ENCODE measurements around the gene MYO19.
"Not testable (repeated sequence)": the region's sequence is repeated elsewhere in the genome, so short reads cannot be mapped to it uniquely, and the experiment has no call there.

The MYO19 gene

DNA sequence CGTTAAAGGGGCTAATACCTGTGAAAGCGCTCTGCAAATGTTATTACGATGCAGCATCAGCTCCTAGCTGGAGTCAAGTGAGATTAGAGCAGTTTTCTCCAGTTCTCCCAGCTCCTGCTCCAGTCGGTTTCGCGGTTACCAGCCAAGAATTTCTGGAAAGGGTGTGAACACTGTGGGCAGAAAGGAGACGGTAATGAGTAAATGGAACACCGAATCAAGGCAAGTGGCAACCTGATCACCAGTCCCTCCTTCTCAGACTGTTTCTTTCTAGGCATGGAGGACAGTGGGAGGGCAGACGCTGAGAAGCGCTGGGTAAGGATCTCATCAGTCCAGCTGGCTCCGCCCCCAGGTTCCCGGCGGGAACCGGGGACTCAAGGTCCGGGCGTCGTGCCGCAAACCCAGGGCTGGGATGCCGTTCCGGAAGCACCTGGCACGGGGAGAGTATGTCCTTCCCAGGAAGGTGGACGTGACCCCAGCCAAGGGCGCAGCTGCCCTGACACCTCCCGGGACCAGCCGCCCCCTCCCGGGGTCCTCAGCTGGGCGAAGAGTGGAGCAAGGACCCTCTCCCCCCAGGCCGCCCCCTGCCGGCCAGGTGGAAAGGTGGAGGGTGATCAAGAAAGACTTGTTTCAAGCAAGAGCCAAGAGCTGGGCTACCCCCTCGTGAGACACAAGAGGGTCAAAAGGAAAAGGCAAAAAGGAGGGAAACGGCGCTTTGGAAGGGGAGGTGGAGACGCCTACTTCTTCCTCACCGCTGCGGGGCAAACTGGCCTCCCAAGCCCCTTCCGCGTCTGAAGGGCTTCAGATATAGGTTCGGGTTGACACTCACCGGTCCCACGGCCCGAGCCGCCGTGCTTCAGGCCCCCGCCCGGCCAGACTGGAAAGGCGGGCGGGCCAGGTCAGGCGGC, 481 bp downstream of the MYO19 start:
- DNase-seq (ENCODE audit: low spot score): peak; percentile 51

DNA sequence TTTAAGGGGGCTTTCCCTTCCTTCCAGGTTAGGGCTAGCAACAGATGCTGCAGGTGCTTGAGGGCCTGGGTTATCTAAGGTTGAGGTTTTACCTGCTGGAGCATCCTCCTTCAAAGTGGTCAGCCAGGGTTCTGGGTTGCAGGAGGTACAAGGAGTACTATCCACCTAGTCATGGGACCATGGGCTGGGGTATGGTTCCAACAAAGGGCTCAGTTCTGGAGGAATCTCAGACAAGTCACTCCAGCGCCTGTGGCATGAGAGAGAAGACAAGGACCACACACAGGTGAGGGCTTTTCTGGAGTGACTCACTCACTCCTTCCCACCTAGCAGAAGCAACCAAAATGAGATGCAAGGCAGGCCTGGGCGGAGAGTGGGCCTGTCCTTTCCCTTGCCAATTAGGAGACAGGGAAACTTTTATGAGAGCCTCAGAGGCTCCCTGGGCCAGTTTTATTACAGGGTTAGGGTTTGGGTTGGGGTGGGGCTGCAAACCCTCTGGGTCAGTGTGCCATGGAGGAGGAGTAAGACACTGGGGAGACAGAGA, 2.2 kb downstream of the MYO19 start:
- no peak for DNase-seq (ENCODE audit: low spot score)

DNA sequence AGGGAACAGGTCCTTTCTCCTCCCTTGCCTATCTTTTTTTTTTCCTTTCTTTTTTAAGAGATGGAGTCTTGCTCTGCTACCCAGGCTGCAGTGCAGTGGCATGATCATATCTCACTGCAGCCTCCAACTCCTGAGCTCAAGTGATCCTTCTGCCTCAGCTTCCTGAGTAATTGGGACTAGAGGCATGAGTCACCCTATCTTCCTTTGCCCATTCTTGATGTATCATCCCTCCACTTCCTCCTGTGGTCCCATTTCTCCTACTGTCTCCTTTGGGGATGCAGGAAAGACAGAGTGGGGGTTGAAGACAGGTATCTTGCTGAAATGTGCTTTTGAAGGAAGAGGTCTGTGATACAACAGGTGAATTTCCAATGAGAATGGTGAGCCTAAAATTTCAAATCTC, 5.5 kb downstream of the MYO19 start:
- no peak for DNase-seq (ENCODE audit: low spot score)

DNA sequence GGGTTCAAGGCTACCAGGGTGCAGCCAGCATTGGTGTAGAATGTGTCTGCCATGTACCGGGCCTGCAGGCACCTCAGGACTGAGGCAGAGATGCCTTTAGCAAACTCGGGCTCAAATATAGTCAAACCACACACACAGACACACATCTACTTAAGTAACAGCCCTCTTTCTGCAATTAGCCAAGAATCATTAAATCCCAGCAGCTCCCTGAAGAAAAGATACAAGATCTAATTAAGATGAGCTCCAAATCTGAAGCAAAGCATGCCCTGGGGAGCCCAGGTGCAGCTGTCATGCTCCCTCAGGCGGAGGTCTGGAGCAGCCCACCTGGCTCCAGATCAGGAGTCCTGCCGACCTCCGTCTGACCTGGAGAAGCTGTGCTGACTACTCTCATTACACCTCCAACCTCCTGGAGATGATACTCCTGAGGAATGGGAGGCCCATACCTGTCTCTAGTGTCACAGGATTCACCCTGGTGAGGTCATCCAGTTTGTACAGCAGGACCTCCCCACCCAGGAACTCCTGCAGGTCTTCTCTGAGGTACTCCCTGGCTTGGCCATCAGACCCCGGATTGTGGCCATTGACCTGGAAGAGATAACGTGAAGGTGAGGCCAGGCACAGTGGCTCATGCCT, 6.9 kb downstream of the MYO19 start:
- no peak for DNase-seq (ENCODE audit: low spot score)

DNA sequence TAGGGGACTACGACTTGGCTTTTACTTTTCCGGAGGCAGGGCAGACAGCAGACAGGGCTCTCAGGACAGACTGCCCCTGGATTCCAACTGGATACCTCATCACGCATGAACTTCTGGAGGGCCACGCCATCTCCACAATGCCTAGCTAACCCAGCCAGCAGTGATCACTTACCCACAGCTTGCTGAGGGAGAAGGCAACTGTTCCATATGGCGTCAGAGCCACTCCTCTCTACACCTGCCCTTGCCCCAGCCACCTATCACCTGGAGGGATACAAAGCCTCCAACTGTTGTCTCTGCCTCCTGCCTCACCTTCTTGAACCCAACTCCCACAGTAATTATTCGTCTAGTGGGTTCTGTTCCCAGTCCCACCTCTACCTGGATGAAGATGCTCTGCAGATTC, 8.8 kb downstream of the MYO19 start:
- DNase-seq (ENCODE audit: low spot score): no peak

DNA sequence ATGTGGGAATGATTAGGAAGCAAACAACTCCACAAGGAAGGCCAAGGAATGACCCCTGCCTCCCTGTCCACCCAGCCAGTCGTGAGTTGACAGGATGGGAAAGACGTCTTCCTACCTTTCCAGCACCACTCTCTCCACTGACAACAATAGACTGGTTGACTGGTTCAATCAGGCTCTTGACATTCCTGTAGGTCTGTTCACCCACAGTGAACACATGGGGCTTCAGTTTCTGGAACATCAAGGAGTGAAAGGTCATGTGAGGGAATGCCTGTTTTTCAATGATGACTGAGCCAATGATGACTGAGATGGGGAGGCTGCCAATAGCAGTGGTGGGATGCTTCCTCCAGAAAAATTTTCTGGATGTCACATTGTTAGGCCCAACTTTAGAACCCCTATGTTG, 9.6 kb downstream of the MYO19 start:
- no peak for DNase-seq (ENCODE audit: low spot score)

DNA sequence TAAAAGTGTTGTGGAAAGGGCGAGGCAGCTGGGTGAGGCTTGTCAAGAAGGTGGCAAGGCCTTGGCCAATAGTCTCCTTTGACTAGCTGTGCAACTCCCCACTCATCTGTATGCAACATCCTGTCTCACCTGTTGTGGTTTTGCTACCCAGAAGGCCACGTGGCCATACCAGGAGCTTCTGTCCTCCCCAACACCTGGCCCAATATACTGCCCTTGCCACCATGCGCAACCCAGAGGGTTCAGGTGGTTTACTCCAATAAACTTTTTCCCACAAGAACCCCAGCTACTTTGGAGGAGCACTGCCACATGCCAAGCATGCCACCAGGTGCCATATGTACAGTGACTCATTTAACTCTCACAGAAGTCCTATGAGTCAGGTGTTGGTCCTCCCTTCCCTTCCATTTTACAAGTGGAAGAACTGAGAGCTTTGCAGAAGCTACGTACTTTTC, 10.2 kb downstream of the MYO19 start:
- DNase-seq (ENCODE audit: low spot score): no peak

DNA sequence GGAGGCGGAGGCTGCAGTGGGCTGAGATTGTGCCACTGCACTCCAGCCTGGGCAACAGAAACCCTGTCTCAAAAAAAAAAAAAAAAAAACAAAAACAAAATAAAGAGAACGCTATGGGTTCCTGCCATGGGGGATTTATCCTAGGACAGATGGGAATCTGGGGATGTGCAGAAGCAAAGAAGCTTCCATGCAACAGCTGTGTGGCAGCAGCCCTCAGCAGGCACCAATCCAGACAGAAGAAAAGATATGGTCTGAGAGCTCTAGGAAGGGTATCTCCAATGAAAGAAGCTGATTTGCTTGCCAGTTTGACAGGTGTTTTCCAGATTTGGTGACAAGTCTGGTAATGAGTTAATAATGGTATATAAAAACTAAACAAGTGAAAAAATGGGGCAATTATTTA, 11.6 kb downstream of the MYO19 start:
- no peak for DNase-seq (ENCODE audit: low spot score)

DNA sequence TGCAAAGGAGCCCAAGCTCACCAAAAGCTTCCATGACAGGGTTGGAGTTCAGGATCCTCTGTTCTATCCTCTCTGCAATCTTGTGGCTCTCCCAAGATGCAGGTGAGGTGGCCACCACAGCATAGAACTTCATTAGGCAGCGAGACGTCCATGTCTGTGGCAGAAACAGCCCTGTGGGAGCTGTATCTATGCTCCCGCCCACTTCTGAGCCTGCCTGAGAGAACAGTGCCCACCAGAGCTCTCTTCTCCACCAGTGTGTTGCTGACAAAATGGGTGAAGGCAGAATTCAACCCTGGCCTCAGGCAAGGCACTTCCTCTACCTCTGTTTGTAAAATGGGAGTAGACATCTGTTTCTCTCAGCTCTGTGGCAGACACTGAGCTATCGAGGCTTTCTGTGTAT, 18.8 kb downstream of the MYO19 start:
- DNase-seq (ENCODE audit: low spot score): no peak

DNA sequence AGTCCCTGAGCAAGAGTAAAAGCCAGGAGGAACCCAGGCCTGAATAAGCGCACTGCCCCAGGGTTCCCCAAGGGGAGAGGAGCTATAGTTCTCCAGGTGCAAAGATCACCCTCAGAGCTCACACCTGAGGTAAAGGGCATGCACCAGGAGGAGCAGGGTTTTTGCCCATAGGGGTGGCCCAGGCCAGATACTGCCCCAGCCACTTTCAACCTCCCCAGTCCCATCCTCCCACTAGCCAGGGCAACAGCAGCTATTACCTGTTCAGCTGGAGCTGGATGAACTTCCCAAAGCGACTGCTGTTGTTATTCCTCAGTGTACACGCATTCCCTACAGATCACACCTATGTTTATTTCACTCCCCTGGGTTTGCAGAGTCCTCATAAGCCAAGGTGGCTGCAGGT, 19.8 kb downstream of the MYO19 start:
- no peak for DNase-seq (ENCODE audit: low spot score)

DNA sequence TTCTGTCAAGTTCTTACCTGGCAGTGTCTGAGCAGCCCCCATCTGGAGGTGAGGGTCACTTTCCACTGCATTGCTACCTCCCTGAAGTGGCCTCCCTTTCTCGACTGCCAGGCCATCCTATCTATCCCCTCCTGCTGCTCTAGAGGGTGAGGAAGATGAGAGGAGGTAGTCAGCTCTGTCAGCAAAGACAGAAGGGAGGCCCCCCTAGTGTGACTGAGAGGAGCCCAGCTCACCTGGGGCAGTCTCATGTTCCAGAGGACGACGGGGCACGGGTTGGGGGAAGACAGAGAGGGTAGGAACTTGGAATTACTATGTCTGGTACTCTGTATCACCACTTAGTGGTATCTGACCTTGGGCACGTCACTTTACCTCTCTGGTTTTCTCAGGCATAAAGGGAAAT, 22.0 kb downstream of the MYO19 start:
- DNase-seq (ENCODE audit: low spot score): no peak

DNA sequence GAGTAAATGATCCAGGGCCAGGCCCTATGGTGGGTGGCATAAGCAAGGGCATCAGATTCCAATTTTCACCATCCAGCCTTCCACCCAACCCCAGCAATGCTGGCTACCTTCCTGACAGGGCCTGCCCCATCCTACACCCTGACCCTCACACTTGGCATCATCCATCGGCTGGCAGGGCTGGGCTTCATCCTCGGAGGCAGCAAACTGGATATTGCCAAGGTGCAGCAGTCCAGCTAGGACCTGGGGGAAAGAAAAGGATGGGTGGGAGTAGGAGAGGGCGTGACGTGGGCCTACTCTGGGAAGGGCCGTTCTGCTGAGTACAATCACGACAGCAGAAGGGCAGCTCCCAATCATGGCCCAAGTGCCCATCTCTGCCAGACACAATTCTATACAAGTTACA, 23.5 kb downstream of the MYO19 start:
- no peak for DNase-seq (ENCODE audit: low spot score)

DNA sequence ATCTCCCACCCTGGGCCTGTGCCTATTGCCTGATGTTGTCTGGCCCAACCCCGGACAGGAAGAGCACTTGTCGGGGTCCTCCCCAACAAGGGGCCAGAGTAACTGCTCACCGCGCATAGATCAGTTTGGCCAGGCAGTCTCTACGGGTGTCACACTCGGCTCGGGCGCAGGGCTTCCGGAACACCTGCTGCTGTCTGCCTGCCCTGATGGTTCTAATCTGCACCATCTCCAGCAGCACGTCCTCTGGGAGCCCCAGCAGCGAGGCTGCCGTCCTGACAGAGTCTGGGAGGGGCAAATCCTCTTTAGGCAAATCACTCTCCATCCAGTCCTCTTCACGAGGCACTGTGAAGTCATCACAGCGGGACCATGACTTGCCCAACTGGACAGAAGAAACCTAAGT, 24.0 kb downstream of the MYO19 start:
- no peak for DNase-seq (ENCODE audit: low spot score)

DNA sequence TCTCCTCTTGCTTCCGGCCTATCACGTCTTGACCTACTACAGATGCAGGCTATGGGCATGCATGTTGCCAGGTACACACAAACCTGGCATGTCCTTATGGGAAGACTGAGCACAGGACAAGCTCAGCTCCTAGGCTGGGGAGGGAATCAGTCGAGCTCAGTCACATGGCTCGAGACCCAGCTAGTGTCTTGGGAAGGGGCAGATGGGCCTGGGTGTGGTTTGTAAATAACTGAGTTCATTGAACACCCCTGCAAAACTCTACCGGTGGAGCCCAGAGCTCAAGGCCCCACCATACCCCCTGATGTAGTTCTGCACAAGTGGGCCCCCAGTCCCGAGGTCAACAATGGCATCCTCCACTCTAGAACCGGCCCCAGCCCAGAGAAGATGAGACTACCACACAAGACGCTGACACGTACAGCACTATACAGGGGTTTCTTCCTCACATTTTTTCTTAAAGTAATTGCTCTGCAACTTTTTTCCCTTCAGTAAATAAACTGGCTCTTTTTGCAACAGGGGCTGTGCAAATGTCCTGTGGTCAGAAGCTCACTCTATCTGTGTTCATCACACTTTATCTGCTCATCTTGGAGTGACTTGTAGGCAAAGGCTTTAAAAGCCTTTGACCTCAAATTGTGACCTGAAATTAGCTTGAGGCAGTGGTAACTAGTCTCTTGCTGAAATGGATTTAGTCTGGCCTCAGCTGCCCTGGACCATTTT, 25.2 kb downstream of the MYO19 start:
- no peak for DNase-seq (ENCODE audit: low spot score)

DNA sequence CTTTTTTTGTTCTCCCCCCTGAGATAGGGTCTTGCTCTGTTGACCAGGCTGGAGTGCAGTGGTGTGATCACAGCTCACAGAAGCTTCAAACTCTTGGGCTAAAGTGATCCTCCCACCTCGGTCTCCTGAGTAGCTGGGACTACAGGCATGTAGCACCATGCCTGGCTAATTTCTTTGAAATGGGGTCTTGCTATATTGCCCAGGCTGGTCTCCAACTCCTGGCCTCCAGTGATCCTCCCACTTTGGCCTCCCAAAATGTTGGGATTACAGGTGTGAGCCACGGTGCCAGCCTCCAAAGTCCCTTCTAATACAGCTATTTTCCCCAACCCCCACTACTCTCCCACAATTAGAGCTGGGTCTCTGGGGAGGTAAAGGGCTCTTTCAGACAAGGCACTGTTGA, 26.2 kb downstream of the MYO19 start:
- not testable (repeated sequence) for DNase-seq (ENCODE audit: low spot score)

DNA sequence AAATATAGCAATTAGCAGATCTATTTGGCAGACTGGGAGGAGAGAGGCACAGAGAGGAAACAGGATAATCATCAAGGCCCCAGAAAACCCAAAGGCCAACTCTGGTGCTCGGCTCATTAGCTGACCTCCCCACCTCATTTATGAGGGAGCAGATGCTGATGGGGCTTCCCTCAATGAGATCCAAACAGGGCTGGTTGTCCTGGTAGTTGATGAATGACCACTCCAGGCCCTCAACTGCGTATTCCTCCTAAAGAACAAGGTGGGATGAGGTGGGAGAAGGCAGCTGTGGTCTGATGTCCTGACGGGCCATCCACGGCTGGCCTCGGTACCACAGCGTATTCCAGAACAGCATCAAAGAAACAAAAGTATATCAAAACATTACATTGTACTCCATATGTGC, 27.4 kb downstream of the MYO19 start:
- no peak for DNase-seq (ENCODE audit: low spot score)

DNA sequence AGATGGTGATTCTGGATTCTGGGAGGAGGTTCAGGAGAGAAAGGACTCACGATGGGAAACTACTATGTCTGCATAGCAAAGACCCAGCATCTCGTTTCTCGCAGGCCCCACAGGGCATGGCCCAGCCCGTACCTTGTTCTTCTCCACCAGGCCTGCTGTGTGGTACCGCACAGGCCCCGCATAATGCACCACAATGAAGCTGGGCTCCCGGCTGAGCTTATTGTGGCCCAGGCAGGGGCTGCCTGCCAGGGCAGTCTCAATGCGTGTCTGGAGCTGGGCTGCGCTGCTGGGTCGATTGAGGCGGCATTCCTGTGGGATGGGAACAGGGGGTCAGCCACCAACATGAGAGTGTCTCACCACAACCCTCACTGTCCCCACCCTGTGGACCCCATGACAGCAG, 27.8 kb downstream of the MYO19 start:
- no peak for DNase-seq (ENCODE audit: low spot score)

DNA sequence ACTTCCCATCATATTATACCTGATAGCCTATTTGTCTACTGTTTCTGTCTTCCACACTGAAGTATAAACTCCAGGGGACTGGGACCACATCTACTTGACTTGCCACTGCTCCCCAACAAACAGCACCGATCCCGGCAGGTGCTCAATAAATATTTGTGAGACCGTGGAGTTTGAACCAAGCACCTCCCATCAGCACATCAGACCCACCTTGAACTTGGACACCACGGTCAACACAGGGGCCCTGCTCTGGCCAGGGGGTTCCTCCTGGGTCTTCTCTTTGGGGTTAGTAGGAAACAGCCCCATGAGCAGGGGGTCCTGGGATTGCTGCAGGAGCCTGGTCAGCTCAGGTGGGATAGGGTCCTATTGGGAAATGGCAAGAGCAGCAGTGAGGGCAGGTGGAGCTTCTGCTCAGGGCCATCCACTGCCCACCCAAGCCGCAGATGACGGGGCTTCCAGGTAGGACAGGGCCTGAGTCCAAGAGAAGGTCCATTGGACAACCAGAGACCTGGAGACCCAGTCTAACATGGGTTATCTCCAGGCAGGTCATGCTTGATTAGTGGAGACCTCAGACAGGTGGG, 28.3 kb downstream of the MYO19 start:
- no peak for DNase-seq (ENCODE audit: low spot score)

DNA sequence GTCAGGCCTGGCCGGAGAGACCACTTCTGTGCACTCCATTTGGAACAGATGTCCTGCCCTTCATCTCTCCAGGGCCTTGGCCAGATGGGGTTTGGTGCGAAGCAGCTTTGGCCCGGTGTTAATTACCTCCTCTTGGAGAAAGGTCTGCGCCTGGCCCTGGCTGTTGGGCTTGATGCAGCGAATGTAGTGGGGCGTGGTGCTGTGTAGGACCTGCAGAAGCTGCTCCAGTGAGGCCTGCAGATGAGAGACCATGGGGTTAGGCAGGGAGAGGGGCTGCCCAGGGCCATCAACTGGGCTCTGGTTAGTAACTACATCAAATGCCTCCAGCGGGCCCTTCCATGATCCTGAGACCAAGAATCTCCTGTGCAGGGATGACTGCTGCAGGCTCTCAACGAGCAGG, 29.5 kb downstream of the MYO19 start:
- no peak for DNase-seq (ENCODE audit: low spot score)

DNA sequence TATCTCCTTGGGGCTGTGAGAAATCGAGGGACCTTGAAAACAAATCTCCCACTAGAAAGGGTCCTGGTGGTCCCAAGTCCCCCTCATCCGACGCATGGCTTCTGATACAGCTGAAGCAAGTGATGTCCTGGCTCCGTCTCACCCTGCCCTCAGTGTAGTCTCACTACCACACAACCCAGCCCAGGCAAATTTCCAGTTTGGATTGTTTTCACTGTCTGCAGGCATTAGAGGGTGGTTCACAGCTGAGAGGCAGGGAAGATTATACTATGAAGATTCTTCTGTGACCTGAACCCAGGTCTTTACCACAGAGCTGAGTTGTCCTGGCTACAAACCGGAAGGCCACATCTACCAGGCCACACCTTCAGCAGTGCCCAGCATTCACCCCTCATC, 30.5 kb downstream of the MYO19 start:
- DNase-seq (ENCODE audit: low spot score): no peak

DNA sequence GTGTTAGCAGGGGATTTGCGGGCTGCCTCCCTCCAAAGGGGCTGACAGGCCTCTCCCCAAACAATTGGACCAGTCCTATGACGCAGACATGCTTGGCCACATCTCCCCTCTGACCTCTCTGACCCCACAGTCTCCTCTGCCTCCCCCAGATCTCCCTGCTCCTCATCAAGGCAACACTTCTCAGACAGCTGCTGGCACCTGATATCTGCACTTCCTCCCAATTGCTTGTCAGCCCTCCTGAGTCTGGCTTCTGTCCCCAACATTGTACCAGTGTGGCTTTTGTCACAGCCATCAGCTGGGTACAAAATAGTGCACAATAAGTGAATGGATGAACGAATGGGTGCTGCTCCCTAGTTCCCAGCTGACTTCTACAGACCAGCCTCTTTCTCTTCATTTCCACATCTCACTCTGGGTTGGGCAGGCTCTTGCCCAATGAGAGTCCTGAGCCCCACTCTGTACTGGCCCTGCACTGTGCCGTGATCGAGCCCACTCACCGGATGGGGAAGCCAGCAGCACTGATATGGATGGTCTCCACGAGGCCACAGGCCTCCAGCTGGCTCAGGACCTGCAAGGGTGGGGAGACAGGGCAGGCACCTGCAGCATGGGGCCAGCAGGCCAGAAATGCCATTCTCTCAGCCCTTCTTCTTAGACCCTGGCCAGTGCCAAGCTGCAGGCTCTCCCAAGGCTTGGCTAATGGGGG, 31.1 kb downstream of the MYO19 start:
- no peak for DNase-seq (ENCODE audit: low spot score)

DNA sequence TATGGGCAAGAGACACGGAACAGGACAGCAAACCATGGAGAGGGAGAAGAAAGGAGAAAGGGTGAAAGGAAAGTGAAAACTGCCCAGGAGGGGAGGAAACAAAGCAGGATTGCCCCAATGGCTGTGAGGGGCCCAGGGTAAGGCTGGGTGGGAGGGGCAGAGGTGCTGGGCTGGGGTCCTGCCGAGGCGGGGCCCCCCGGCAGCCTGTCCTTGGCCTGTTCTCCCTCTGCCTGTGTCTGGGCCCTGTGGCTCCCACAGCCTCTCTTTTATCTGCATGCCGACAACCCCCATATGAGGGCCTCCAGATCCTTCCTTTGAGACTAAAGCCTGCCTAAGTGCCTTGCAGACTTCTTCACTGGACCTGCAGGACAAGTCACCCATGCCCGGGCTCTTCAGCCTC, 32.7 kb downstream of the MYO19 start:
- DNase-seq (ENCODE audit: low spot score): no peak

All from activated CD4-positive, alpha-beta T cell treated with anti-CD3 and anti-CD28 coated beads, Interleukin-2, Interleukin-4, amounts not matched to agents 100 ng/mL and 50 ng/mL, durations not matched to agents 16 hours and 8 hours (primary cell).